Progenitor cell of endocrine pancreas (in vitro differentiated cells): Measurements from ENCODE around the gene NPB. TPM values are rescaled to one million over a fixed set of nuclear protein-coding genes. Genes with fewer than 3 reads are reported as not detected.
A peak's percentile ranks its signal among the peaks of the same experiment; 100 is the strongest.

Experiments used
- DNase-seq: peaks from one replicate; pipeline ENCODE4 v3.0.0; 2021; ENCODE audit warnings: low spot score; ENCODE audit not compliant: unreplicated experiment
- H3K27ac Mint-ChIP-seq: 2 replicates; pipeline ENCODE4 v1.8.0; 2021; ENCODE audit warnings: mild to moderate bottlenecking, moderate library complexity, mixed read lengths
- H3K27me3 Mint-ChIP-seq: 2 replicates; pipeline ENCODE4 v1.8.0; 2021; ENCODE audit warnings: mixed read lengths
- H3K36me3 Mint-ChIP-seq: 2 replicates; pipeline ENCODE4 v1.8.0; 2022; ENCODE audit warnings: mixed read lengths; ENCODE audit not compliant: insufficient read depth
- H3K4me1 Mint-ChIP-seq: 2 replicates; pipeline ENCODE4 v1.8.0; 2021; ENCODE audit warnings: low read depth, mixed read lengths
- H3K4me3 Mint-ChIP-seq: 2 replicates; pipeline ENCODE4 v1.8.0; 2021; ENCODE audit warnings: low read depth, mild to moderate bottlenecking, moderate library complexity, mixed read lengths
- H3K9me3 Mint-ChIP-seq: 2 replicates; pipeline ENCODE4 v1.8.0; 2021; ENCODE audit warnings: low read depth, mixed read lengths
- CTCF ChIP-seq: fragments of 200-600 bp; sonication (generic); IDR thresholded peaks from one replicate; pipeline ENCODE4 v1.5.0; 2021; ENCODE audit warnings: antibody characterized with exemption, mild to moderate bottlenecking; ENCODE audit not compliant: unreplicated experiment
- total RNA-seq: library from RNA; stranded (reverse); gene quantifications from 2 replicates; pipeline ENCODE4 v1.2.1, GENCODE V29; 2021

The NPB gene
- total RNA-seq, 1 donor from 2014 or later = 1.7 TPM

DNA sequence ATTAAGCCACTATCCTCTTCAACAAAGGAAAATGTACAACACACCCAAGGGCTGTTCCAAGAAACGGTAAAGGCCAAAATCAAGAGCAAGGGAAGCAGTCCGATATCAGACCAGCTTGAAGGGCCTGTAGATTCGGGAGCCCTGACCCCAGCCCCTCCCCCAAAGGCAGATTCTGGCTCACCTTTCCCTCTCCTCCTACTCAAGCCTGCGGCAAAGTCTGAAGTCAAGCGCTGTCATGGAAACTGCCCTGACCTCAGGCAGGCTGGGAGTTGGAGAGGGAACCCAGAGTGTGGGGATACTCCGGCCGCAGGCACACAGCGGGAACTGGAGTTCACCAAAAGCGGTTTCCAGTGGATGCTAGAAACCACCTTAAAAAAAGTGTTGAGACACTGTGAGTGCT, 12.4 kb upstream of the NPB start:
- no peak for DNase-seq
- TF ChIP-seq CTCF = no peak
- no peaks in the 10 kb centered on the region for H3K27me3 Mint-ChIP-seq
- peak overlapping the region; percentile 33 for H3K27ac Mint-ChIP-seq
- peaks cover 17% of the 10 kb centered on the region for H3K36me3 Mint-ChIP-seq
- no peaks in the 10 kb centered on the region for H3K9me3 Mint-ChIP-seq
- peak overlapping the region; percentile 84 for H3K4me3 Mint-ChIP-seq
- H3K4me1 Mint-ChIP-seq = peaks cover 5% of the 10 kb centered on the region

GRCh38 chr17:81890447-81891302, 11.4 kb upstream of the NPB start:
- Mint-ChIP-seq H3K4me1 (peaks cover 5% of the 10 kb centered on the region), H3K27me3 (no peaks in the 10 kb centered on the region), H3K36me3 (peaks cover 16% of the 10 kb centered on the region), H3K4me3 (peak overlapping the region; percentile 84), H3K27ac (peak overlapping the region; percentile 95), H3K9me3 (no peaks in the 10 kb centered on the region)
- DNase-seq = no peak
- no peak for TF ChIP-seq CTCF

DNA sequence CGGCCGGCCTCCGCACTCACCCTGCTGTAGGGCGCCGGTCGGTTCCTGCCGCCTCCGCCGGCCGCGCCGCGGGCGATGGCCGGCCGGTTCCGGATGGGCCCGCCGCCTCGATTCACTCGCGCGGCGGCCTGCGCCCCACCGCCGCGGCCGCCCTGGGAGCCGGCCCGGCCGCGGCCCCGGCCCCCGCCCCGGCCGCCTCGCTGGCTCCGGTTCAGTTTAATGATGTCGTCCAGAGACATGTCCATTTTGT, 10.8 kb upstream of the NPB start:
- H3K27ac Mint-ChIP-seq = peak overlapping the region; percentile 99
- H3K4me3 Mint-ChIP-seq = peak overlapping the region; percentile 93
- no peak for DNase-seq
- TF ChIP-seq CTCF = no peak
- H3K27me3 Mint-ChIP-seq = no peaks in the 10 kb centered on the region
- H3K4me1 Mint-ChIP-seq = peaks cover 5% of the 10 kb centered on the region
- H3K9me3 Mint-ChIP-seq = no peaks in the 10 kb centered on the region
- H3K36me3 Mint-ChIP-seq = peaks cover 15% of the 10 kb centered on the region

DNA sequence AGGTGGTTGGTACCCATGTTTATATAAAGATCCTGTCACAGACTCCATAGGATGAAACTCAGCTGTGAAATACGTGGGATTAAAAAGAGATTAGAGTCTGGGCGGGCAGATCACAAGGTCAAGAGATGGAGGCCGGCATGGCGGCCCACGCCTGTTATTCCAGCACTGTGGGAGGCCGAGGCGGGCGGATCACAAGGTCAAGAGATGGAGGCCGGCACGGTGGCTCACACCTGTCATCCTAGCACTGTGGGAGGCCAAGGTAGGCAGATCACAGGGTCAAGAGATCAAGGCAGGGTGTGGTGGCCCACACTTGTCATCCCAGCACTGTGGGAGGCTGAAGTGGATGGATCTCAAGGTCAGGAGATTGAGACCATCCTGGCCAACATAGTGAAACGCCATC, 6.6 kb upstream of the NPB start:
- TF ChIP-seq CTCF = no peak
- peaks cover 2% of the 10 kb centered on the region for H3K4me1 Mint-ChIP-seq
- H3K36me3 Mint-ChIP-seq = peaks cover 12% of the 10 kb centered on the region
- H3K9me3 Mint-ChIP-seq = no peaks in the 10 kb centered on the region
- no peaks in the 10 kb centered on the region for H3K27me3 Mint-ChIP-seq
- H3K27ac Mint-ChIP-seq = no peak overlapping the region
- DNase-seq = no peak
- H3K4me3 Mint-ChIP-seq = no peak overlapping the region

DNA sequence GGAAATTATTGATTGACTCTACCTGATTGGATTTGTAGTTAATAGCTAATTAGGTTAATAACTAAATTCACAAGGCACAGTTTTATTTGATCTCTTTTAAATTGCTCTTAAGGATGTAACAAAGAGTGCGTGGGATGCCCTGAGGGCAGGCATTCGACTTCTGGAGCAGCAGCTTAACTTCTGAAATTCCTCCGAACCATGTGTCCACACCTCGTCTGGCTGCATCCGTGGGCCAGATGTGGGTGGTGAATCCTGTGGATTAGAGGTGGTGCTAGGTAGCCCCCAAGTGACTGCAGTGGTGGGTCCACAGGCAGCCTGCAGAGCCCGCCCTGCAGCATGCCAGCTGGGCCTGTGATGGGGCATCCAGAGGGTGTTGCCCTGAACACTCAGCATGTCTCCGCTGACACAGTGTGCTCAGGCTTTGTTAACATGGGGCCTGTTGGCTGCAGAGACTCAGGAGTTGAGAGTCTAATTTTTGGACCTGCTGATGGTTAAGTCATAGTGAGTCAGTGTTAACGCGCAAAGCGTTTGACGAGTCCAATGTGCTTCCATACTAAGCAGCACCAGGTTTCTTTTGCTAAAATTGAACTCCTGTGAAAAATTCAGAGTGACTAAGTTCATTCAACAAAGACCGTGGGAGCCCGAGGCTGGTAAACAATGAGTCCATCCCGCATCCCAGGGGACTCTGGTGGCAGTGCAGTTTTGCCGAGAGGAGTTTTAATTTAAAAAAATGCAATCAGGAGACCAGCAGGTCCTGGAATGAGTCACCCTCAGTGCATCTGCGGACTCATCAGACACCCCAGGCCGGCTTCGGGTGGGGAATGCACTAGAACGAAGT, 3.8 kb upstream of the NPB start:
- no peak for DNase-seq
- peaks cover 9% of the 10 kb centered on the region for H3K27me3 Mint-ChIP-seq
- peaks cover 16% of the 10 kb centered on the region for H3K36me3 Mint-ChIP-seq
- no peak for TF ChIP-seq CTCF
- H3K9me3 Mint-ChIP-seq = no peaks in the 10 kb centered on the region
- H3K4me1 Mint-ChIP-seq = no peaks in the 10 kb centered on the region
- no peak overlapping the region for H3K27ac Mint-ChIP-seq
- H3K4me3 Mint-ChIP-seq = no peak overlapping the region
